ENCODE measurements around the gene E2F7.
A peak's percentile ranks its signal among the peaks of the same experiment; 100 is the strongest.

Gene E2F7

DNA sequence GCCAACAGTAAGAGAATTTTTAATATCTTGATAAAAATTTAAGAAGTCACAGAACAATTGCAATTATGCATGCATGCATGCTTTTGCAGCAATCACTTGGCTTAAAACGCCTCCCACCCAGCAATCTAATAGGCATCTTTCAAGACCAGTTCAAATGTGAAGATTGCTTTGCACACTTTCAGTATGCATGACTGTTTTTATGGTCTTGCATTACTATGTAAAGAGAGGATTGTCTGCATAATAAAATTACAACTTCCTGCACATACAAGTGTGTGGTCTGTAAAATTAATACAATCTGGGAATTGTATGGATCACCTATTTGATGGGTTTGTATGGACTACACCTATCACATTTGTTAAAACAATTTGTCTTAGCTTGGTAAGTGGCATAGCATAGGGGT is 48.8 kb downstream of the E2F7 start:
- no peak for FAIRE-seq

DNA sequence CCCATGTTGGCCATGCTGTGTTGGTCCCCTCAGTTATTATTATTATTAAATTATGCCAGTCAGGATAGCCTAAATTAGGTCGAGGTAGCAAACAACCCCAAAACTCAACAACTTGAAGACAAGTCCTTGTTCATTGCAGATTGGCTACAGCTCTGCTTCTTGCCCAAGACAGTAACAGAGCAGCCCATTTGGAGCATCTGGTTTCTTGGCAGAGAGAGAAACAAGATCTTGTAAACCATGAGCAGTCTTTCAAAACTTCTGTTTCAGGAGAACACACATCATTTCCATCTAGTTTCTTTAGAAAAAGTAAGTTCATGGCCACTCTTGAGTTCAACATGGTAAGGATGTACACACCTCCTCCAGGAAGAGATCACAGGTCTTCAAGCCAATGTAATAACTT is 52.3 kb downstream of the E2F7 start:
- no peak for FAIRE-seq

DNA sequence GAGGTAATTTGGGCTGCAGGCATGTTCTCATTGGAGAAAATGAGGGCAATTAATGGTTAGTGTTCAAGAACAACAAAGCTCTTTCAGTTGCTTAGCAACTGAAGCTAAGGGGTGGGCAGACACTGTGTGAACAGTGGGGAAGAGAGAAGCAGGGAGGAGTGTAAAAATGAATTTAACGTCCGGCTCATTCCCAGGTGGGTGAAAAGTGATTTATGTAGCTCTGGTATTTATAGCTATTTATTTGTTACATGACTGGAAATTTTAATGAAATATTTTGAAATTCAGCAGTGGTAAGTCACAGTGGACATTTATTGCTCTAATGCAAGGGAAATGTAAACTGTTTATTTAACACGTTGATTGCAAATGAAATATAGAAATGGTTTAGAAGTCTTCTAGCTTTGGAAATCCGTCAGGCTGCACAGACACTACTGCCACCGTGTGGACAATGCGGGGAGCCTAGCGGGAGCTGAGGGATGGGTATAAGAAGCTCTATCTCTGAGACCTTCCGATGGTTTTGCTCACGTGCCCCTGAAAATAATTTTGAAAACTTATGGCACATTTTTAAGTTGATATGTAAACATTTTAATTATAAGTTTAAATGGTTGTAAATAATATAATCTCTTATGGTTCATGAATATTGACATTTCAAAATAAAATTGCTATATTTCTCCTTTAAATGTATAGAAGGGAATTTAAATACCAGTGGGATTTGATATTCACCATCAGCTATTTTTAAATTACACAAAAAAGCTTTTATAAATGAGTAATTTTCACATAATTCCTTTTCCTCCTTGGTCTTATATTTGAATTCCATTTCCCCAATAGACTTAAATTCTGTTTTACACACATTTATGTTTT is 54.4 kb downstream of the E2F7 start:
- peak; percentile 79 for FAIRE-seq

DNA sequence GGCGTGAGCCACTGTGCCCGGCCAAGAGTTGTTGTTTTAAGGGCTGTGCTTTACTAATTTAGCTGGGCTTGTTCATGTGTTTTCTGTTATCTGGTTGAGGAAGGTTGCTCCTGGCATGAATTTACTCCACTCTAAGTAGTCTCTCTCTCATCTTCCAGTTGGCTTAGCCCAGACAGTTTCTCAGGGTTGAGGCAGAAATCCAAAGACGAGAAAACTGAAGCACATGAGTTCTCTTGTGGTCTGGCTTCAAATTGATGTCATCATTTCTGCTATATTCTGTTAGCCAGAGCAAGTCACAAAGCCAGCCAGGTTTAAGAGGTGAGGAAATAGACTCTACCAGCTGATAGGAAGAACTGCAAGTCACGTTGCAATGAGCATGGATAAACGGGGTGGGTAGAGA is 57.9 kb downstream of the E2F7 start:
- FAIRE-seq, result no peak

DNA sequence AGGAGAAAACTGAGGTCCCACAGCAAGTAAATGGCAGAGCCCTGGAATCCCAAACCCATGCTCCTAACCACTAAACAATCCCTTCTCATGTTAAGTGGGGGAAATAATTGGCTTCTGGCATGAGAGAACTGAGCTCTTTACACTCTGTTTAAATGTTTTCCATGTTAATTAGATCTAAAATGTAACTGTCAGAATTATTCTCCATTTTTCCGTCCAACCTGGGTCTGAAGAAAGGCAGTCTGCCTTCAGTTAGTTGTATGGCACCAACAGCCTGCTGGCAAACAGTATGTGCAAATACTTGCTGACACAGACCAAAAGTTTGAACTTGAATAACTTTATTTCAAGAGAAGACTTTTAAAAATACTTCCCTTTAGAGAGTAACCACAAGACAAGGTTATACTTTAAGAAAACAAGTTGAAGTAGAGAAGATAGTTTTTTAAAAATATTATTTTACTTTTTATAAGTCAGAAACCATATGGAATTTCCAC is 59.7 kb downstream of the E2F7 start:
- FAIRE-seq, result no peak

DNA sequence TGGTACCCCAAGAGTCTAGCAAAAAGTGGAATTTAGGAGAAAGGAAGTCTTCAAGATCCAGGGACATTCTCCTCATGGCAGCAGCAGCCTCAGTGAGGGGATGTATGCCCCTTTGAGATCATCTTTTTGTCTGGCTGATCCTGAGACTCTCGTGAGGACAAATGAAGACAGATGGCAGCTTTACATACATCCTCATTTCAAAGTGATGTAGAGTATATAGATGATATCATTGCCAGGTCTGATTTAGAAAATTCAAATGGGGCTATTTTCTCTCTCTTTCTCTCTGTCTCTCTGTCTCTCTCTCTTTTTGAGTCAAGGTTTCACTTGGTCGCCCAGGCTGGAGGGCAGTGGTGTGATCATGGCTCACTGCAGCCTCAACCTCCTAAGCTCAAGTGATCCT is 61.5 kb downstream of the E2F7 start:
- no peak for FAIRE-seq

DNA sequence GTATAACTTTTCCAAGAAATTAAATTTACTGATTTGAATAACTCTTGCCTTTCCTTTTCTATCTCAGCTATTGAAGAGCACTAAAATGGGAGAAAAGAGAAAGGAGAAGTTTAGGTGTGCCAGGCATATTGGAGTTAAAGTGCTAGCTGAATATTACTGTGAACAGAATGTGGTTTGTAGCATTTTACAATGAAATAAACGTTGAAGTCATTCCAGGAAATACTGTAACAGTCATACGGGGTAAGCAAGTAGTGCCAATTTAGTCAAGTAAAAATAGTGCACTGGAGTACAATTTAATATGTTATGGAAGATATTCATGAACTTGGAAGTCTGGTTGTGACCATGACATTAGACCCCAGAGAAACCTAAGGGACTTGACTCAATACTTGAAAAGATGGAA is 62.1 kb downstream of the E2F7 start:
- no peak for FAIRE-seq

DNA sequence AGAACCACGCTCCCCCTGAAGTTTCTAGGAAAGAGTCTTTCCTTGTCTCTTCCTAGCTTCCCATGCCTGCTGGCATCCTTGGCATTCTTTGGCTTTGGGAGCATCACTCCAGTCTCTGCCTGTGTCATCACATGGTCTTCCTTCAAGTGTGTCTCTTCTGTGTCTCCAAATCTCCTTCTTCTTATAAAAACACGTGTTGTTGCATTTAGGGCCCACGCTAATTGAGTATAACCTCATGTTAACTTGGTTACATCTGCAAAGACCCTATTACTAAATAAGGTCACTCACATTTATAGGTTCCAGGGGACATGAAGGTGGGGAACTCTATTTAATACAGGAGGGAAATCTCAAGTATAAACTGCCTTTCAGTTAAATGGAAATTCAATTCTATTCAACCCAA is 63.0 kb downstream of the E2F7 start:
- FAIRE-seq, result no peak

DNA sequence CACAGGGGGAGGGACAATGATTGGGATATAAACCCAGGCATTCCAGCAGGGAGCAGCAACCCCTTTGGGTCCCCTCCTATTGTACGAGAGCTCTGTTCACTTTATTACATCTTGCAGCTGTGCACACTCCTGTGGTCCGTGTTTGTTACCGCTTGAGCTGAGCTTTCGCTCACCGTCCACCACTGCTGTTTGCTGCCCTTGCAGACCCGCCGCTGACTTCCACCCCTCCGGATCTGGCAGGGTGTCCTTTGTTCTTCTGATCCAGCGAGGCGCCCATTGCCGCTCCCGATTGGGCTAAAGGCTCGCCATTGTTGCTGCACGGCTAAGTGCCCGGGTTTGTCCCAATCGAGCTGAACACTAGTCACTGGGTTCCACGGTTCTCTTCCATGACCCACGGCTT is 64.1 kb downstream of the E2F7 start:
- FAIRE-seq, result no peak

DNA sequence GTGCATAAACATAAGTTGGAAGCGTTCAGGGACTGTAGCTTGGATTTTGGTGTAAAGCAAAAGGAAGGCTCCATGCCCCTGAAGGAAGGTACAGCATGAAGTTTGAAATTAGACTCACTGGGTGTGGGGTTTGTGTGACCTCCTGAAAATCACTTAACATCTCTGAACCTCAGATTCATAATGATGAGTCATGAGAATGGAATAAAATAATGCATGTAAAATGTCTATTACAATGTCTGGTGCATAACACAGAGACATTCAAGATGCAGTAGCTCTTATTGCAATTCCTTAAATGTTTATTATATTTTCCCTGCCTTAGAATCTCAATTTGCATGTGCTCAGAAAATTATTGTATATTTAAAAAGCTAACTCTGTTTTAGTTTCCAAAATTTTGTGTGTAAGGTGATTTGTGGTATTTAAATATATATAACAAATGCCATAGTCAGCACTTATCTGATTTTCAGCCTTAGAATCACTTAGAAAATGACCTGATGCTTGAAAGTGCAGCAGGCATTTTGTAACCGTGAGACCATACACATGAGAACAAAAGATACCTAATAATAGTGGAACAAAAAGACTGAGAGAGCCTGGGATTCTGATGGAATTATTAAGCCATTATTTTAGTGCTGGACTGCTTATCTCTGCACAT is 66.3 kb downstream of the E2F7 start:
- no peak for FAIRE-seq

DNA sequence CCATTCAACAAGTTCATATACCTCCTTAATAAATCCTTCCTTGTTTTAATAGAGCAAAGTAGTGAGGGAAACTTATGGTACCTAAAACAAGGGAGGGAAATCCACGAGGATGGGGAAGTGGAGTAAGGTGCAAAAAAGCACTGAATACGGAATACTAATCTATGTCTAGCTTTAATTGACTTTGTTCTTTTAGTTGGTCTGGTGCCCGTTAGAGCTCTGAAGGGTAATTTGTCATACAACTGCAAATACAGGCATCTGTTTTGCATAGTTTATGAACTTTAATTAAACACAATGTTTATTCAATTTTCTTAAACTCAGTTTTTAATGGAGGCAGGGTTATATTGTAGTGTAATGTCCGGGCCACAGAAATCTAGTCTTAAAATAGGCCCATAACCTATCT is 67.0 kb downstream of the E2F7 start:
- no peak for FAIRE-seq

DNA sequence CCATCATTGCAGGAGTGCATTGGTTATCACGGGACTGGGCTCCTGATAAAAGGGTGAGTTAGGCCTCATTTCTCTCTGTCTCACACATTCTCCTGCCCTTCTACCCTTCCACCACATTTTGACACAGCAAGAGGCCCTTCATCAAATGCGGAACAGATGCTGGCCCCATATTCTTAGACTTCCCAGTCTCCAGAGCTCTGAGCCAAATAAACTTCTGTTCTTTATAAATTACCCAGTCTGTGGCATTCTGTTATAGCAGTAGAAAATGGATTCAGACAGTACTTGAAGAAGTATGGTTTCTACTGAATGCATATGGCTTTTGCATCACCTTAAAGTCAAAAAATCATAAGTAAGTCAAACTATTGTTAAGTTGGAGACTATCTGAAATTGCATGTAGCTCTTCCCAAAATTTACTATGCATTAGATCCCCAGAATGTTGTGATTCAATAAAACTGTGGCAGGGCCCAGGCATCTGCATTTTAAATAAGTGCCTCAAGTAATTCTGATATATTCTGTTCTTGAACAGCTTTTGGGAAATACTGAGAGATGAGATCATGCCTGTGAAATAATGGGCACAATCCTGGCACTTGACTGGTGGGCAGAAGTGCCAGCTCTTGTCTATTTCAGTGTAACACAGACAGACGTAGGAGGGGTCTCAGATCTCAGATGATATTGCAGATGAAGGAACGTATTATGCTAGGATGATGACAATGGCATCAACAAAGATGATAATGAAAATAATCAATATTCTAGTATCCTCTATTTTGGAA is 68.2 kb downstream of the E2F7 start:
- no peak for FAIRE-seq

DNA sequence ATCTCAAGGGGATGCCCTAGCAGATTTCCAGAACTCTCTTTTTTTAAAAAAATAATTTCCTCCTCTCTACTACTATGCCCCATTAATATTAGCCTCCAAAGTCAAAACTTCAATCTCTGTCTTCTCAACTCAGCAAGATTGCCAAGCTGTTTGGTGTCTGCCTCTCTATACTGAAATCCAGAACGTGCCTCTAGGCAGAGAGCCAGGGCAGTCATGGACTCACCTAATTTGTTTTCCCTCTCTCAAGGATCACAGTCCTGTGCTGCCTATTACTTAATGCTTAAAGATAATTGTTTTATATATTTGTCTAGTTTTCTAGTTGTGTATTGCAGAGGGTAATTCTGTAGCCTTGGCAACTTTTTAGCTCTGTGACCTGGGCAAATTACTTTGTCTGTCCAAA is 74.7 kb downstream of the E2F7 start:
- FAIRE-seq, result no peak

DNA sequence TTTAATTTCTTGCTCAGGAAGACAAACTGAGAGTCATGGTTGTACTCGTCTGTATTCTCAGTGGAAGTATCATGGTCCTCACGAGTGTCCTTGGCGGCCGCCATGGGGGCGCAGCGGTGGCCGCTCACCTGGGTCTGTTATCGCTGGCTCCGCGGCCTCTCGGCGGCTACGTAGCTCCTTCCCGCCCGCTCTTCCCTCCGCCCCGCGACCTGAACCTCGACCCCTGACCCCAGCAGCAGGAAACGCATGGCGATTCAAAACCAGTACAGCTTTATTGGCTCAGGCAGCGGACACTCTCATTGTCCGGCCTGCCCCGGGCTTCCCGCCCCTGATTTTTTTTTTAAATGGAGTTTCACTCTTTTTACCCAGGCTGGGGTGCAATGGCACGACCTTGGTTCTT is 80.8 kb downstream of the E2F7 start:
- FAIRE-seq, result no peak

DNA sequence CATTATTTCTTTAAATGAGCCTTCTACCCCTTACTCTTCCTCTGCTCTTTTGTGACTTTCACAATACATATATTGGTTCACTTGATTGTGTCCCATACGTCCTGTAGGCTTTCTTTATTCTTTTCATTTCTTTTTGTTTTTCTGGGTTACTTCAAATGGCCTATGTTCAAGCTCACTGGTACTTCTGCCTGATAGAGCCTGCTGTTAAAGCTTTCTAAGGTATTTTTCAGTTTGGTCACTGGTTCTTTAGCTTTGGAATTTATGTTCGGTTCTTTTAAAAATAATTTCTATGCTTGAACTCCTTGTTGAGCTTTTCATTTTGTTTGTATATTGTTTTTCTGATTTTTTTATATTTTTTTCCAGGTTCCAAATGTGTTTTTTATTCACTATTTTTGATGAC is 81.9 kb downstream of the E2F7 start:
- no peak for FAIRE-seq

DNA sequence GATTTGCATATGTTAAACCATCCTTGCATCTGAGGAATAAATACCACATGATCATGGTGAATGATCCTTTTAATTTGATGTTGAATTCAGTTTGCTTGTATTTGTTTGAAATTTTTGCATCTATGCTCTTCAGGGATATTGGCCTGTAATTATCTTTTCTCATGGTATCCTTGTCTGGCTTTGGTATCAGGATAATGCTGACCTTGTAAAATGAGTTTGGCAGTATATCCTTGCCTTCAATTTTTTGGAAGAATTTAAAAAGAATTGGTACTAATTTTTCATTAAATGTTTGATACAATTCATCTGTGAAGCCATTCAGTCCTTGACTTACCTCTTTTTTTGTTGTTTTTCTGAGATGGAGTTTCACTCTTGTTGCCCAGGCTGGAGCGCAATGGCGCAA is 85.2 kb downstream of the E2F7 start:
- no peak for FAIRE-seq

DNA sequence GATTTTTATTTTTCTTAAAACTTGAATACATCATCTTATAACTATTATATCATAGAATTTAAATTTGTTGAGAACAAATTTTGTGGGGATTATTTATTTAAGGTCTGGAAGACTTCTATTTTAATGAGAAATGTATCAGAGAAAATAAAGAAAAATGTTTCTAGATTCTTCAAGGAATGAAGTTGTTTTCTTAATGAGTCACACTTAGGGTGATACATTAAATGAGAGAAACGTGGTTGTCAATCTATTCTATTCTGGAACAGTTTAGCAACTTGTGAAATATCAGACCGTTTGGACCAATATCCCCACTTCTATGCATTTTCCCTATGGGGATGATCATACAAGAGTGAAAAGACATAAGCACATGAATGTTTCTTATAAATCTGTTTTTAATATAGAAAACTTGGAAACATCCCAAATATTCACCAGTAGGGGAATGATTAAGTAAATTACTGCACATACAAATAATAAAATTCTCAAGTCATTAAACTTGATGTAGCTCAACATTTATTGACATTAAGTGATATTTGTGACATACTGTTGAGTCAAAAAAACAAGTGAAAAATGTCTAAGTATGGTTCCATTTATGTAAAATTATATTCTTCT is 88.5 kb downstream of the E2F7 start:
- FAIRE-seq, result no peak
